ENCODE measurements around the gene SLC43A1.

SLC43A1 gene

GRCh38 chr11:57497303-57498247 lies 17.9 kb downstream of the SLC43A1 start:
- no peak for DNase-seq

GRCh38 chr11:57496109-57496820 lies 19.2 kb downstream of the SLC43A1 start:
- no peak for DNase-seq

DNA sequence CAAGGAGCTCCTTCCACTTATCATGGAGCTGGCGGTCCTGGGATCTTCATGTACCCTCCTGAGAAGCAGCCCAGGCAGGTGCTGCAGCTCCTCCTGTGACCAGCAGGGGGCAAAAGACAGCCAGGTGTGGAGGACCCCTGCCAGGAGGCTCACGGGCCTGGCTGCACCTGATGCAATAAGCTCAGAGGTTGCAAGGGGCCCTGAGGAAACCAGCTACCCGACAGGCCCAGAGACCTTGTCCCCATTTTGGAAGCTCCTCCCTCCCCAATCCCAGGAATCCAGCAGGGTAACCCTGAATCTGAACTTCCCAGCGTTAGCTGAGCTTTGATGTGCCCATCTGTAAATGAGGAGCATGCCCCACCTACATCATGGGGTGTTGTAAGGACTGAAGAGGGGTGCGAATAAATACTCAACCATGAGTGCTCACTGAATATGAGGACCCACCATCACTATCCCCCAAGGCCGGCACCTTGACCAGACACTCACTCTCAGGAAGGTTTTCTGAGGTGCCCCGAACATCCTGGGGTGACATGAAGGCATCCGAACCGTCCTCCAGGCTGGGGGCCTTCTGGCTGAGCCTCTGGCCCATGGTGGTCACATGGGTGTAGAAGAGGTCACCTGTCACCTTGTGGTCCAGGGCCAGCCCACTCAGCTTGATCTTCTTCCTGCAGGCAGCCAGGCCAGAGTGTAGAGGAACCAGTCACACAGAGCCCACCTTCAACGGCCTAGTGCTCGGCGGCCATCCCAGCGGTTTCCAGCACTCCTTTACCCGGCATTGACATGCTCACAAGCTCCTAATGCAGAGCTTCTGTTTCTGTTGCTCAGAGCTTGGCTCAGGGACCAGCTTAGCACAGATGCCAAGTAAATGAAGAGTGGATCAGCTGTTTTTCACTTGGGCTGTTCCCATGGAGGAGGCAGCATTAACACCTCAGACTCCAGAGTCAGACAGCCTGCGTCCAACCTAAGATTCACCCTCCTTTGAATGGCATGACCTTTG lies 21.7 kb downstream of the SLC43A1 start:
- peak; percentile 69 for DNase-seq

DNA sequence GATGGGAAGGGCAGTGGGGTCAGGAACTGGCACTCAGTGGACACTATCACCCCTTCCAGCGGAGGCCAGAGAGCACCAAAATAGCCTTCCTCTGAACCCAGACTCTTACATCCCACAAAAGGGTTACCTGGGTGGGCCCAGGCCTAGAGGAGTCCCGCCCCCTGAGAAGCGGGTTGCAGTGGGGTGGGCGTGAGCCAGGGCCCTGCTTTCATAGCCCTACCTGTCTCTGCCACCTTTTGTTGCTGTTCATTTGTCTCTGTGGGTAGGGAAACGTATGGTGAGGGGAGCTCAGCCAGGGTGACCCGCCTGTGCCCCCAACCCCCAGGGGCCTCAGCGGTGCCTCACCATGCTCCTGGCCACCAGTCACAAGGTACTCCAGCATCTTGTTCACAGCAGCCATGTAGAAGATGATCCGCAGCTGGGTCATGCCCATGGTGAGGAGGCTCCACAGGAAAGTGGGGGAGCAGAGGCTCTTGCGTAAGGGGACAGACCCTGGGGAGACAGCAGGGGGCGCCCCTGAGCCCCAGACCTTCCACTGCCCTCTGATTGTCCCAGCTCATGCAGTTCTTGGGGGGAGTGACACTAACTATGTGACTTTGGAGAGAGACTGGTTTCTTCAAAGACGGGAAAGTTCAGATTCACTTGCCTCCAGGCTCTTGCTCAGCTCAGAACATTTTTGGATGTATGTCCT lies 24.0 kb downstream of the SLC43A1 start:
- DNase-seq = peak; percentile 5

DNA sequence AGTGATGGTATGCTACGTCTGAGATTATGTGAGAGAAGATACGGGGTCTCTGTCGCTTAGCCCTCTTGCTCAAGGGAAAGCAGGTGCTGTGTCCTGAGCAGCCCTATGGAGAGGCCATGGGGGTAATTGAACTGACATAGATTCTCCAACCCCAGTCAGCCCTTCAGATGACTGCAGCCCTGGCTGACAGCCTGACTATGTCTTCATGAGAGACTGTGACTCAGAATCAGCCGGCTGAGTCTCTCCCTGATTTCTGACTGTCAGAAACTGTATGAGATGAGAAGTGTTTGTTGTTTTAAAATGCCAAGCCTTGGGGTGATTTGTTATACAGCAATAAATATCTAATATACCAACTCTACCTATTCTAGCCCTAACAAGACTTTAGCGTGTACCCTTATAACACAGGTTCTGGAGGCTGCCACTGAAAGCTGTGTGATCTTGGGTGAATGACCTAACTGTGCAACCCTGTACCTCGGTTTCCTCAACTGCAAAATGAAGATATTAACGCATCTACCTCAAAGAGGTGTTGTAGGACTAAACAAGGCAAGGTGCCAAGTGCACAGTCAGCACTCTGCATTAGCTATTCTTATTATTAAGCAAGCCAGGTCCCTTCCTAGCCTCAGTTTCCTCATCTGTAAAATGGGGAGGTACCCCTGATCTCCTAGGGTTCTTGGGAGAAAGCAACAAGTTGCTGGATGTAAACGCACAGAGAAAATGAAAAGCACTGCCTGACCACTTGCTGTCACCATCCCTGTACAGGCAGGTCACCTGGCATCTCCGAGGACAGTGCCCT lies 24.9 kb downstream of the SLC43A1 start:
- DNase-seq = no peak

- no peak for DNase-seq
Measured at GRCh38 chr11:57487920-57488659, 27.4 kb downstream of the SLC43A1 start.

DNA sequence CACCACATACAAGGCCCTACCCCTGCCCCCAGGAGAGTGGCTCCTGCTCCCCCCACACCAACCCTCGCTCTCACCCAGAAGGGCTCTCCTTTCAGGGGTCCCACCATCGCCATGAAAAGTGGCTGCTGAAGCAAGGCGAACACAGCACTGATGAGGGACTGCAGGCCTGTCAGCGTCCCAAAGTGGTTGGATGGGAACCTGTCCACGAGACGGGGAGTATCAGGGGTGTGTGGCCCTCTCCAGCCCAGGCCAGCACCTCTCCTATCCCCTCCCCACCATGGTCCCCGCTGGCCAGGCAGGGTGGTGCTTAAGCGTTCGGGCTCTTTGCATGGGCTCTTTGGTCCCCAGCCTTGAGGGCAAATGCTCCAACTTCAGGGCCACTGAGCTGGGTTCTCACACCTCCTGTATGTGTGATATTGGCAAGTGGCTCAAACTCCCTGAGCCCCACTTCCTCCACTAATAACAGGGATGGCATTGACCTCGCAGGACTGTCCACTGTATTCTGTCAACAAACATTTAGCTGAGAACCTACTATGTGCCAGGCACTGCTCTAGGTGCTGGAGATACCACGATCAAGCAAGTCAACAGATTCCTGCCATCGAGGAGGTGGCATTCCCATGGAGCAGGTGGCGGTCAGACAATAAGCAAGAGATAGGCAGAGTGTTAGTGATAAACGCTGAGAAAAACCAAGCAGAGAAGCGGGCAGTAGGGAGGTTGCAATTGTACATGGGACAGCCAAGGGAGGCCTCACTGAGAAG lies 28.3 kb downstream of the SLC43A1 start:
- DNase-seq = no peak

- DNase-seq = no peak
Measured at GRCh38 chr11:57485217-57485990, 30.1 kb downstream of the SLC43A1 start.

- no peak for DNase-seq
Measured at GRCh38 chr11:57484141-57484710, 31.3 kb downstream of the SLC43A1 start.

DNA sequence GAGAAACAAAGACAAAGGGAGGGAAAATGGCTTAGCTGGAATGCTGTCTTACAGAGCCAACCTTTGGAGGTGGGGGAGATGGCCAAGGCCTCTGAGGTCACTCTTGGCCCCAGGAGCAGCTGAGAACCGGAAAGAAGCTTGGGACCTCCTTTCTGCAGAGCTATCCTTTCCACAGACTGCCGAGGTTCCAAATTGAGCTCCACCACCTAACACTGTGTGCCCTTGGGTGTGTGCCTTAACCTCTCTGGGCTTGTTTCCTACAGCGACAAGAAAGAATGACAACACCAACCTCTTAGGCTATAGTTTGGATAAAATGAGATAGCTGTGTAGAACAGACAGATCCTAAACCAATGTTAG lies 32.0 kb downstream of the SLC43A1 start:
- no peak for DNase-seq

GRCh38 chr11:57482782-57483561 lies 32.5 kb downstream of the SLC43A1 start:
- DNase-seq = peak; percentile 34

- DNase-seq = no peak
Measured at GRCh38 chr11:57481915-57482781, 33.4 kb downstream of the SLC43A1 start.

GRCh38 chr11:57481315-57481714 lies 34.2 kb downstream of the SLC43A1 start:
- DNase-seq = no peak

DNA sequence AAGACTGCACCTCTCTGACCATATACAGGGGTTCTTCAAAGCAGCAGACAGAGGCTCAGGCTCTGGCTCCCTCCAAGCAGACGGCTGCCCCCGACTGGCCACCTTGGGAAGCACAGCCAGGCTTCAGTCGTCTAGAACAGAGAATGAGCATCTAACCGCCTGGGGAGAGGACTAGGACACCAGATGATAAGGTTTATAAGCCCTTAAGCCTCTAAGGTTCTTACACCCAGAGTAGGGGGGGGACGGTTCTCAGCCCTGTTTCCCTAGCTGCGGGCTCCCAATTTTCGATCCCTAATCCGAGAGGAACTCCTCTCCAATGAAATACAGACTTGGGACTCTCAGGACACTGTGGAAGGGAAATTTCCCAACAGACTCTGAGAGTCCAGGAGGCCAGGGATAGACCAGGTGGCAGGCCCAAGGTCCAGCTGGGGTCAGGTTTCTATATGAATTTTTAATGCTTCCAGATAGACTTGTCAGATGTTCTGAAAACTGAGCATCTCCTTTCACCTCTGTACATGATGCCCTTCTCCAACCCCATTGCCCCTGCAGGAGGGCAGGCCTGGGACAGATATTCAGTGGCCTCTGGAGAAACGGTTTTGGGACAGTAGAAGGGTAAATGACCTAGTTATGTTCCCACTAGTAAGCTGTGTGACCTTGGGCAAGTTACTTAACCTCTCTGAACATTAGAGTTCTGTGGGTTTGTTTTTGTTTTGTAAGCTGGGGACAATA lies 34.9 kb downstream of the SLC43A1 start:
- peak; percentile 17 for DNase-seq

DNA sequence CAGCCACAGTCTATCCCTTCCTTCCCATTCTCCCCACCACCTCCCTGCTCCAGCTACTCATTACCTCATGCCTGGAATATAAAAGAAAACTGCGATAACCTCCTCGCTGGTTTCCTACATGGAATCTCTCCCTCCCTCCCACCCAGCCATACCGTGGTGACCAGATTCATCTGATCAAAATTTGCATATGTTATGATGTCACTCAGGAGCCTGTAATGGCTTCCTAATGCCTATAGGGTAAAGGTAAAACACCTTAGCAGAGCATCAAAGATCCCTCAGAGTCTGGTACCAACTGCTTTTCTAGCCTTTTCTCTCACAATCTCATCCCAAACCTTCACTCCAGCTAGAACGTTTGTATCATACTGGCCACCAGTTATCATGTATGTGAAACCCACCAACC lies 35.6 kb downstream of the SLC43A1 start:
- no peak for DNase-seq

- no peak for DNase-seq
Measured at GRCh38 chr11:57479021-57479663, 36.4 kb downstream of the SLC43A1 start.

Measured in NCI-H1105 treated with DMSO at 0.1 percent for 48 hours (cell line).